ENCODE data around the gene SAYSD1.
A peak's percentile ranks its signal among the peaks of the same experiment; 100 is the strongest.

SAYSD1 gene

DNA sequence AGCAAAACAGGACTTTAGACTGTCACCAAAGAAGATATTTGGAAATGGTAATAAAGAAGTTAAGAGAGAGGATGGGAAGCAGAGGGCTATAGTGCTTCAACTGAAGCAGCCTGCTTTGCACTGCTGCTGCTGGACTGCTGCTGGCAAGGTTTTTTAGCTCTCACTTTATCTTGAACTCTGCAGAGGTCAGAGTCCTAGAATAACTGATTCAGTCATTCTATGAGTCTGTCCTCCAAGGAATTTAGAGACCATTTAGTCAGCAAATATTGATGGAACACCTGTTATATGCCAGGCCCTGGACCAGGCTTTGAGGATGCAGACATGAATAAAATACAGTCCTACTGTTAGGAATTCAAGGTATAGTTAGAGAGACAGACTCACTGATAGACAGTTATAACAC is 9.1 kb upstream of the SAYSD1 start:
- no peak overlapping the region for H3K9ac ChIP-seq (ENCODE audit: low read length)
- H3F3A ChIP-seq (ENCODE audit: insufficient read depth), result no peaks in the 10 kb centered on the region
- H3K36me3 ChIP-seq (ENCODE audit: low read length), result no peaks in the 10 kb centered on the region
- no peak overlapping the region for H2AFZ ChIP-seq (ENCODE audit: low read depth, low read length, severe bottlenecking)
- H3K27me3 ChIP-seq (ENCODE audit: low read length), result no peaks in the 10 kb centered on the region; the same call in 1 of the 2 replicates
- H3K79me2 ChIP-seq (ENCODE audit: insufficient read depth, low read length), result no peaks in the 10 kb centered on the region
- H3K4me2 ChIP-seq (ENCODE audit: low read depth, low read length, poor library complexity, severe bottlenecking), result no peak overlapping the region
- no peak for TF ChIP-seq EZH2phosphoT487 (conservative IDR thresholded peaks at IDR 0.05; ENCODE audit: low read length)
- TF ChIP-seq, protein P1, sequence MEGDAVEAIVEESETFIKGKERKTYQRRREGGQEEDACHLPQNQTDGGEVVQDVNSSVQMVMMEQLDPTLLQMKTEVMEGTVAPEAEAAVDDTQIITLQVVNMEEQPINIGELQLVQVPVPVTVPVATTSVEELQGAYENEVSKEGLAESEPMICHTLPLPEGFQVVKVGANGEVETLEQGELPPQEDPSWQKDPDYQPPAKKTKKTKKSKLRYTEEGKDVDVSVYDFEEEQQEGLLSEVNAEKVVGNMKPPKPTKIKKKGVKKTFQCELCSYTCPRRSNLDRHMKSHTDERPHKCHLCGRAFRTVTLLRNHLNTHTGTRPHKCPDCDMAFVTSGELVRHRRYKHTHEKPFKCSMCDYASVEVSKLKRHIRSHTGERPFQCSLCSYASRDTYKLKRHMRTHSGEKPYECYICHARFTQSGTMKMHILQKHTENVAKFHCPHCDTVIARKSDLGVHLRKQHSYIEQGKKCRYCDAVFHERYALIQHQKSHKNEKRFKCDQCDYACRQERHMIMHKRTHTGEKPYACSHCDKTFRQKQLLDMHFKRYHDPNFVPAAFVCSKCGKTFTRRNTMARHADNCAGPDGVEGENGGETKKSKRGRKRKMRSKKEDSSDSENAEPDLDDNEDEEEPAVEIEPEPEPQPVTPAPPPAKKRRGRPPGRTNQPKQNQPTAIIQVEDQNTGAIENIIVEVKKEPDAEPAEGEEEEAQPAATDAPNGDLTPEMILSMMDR (IDR thresholded peaks at IDR 0.05; ENCODE audit: insufficient read depth, low read length, poor library complexity, severe bottlenecking), result no peak
- no peaks in the 10 kb centered on the region for H3K9me3 ChIP-seq (ENCODE audit: insufficient read depth, low read length)
- no peaks in the 10 kb centered on the region; the same call in 1 of the 2 replicates for H3K9me2 ChIP-seq (replicated peaks; ENCODE audit: insufficient read depth, low read length)
- no peak overlapping the region for H3K4me3 ChIP-seq (ENCODE audit: insufficient read depth, low read length, poor library complexity, severe bottlenecking)
- H3K27ac ChIP-seq (ENCODE audit: low read depth, low read length), result no peak overlapping the region
- no peaks in the 10 kb centered on the region for H4K20me1 ChIP-seq (ENCODE audit: low read depth, low read length)

DNA sequence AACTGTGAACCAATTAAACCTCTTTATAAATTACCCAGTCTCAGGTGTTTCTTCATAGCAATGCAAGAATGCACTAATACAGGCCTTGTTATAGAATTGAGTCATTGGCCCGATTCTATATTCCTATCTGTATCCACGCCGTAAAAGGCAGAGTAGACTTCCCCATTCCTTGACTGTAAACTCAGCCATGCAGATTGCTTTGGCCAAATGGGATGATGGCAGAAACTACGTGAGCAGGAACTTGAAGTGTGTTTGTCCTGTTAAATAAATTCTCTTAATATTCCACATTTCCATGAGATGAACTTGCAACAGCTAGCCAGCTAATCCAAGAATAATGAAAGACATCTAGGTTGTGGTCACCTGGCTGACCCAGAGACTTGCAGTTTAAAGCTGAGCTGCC is 3.9 kb upstream of the SAYSD1 start:
- Histone ChIP-seq H3K79me2 (ENCODE audit: insufficient read depth, low read length) (no peaks in the 10 kb centered on the region), H3K9me2 (replicated peaks; ENCODE audit: insufficient read depth, low read length) (no peaks in the 10 kb centered on the region), H3K27ac (ENCODE audit: low read depth, low read length) (no peak overlapping the region), H2AFZ (ENCODE audit: low read depth, low read length, severe bottlenecking) (no peak overlapping the region), H3K4me2 (ENCODE audit: low read depth, low read length, poor library complexity, severe bottlenecking) (no peak overlapping the region), H3K9me3 (ENCODE audit: insufficient read depth, low read length) (no peaks in the 10 kb centered on the region), H3F3A (ENCODE audit: insufficient read depth) (no peaks in the 10 kb centered on the region), H4K20me1 (ENCODE audit: low read depth, low read length) (no peaks in the 10 kb centered on the region), H3K4me3 (ENCODE audit: insufficient read depth, low read length, poor library complexity, severe bottlenecking) (no peak overlapping the region), H3K27me3 (ENCODE audit: low read length) (no peaks in the 10 kb centered on the region; the same call in 1 of the 2 replicates), H3K36me3 (ENCODE audit: low read length) (no peaks in the 10 kb centered on the region), H3K9ac (ENCODE audit: low read length) (no peak overlapping the region)
- TF ChIP-seq, protein P1 (IDR thresholded peaks at IDR 0.05; ENCODE audit: insufficient read depth, low read length, poor library complexity, severe bottlenecking), result no peak
- TF ChIP-seq EZH2phosphoT487 (conservative IDR thresholded peaks at IDR 0.05; ENCODE audit: low read length), result 0 out of 2 replicates have a peak, but pooled peaks have one; percentile 34

DNA sequence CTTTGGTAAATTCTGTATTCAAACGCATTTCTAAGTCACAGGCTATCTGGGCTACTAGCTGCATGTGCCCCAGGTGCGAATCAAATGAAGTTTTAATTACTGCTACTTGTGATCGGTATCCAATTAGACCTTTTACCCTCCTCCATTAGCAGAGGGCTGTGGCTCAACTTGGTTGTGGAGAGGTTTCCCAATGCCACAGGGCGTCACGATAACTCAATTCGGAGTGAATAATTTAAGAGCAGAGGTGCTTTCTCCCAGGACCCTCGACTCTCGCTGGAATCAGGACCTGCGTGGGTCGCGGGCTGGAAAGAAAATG is 640 bp downstream of the SAYSD1 start:
- H3K27ac ChIP-seq (ENCODE audit: low read depth, low read length), result peak overlapping the region; percentile 77
- peak overlapping the region; percentile 97 for H2AFZ ChIP-seq (ENCODE audit: low read depth, low read length, severe bottlenecking)
- H3F3A ChIP-seq (ENCODE audit: insufficient read depth), result no peaks in the 10 kb centered on the region
- H3K4me3 ChIP-seq (ENCODE audit: insufficient read depth, low read length, poor library complexity, severe bottlenecking), result peak overlapping the region; percentile 58
- H3K9ac ChIP-seq (ENCODE audit: low read length), result peak overlapping the region; percentile 65
- no peaks in the 10 kb centered on the region for H3K27me3 ChIP-seq (ENCODE audit: low read length)
- peak overlapping the region; percentile 60 for H3K4me2 ChIP-seq (ENCODE audit: low read depth, low read length, poor library complexity, severe bottlenecking)
- H4K20me1 ChIP-seq (ENCODE audit: low read depth, low read length), result no peaks in the 10 kb centered on the region
- no peaks in the 10 kb centered on the region for H3K9me2 ChIP-seq (replicated peaks; ENCODE audit: insufficient read depth, low read length)
- H3K9me3 ChIP-seq (ENCODE audit: insufficient read depth, low read length), result no peaks in the 10 kb centered on the region
- TF ChIP-seq, protein P1 (IDR thresholded peaks at IDR 0.05; ENCODE audit: insufficient read depth, low read length, poor library complexity, severe bottlenecking), result no peak
- TF ChIP-seq EZH2phosphoT487 (conservative IDR thresholded peaks at IDR 0.05; ENCODE audit: low read length), result no peak
- H3K79me2 ChIP-seq (ENCODE audit: insufficient read depth, low read length), result no peaks in the 10 kb centered on the region
- 0 out of 2 replicates have a peak, but pooled peaks cover 2% of the 10 kb centered on the region for H3K36me3 ChIP-seq (ENCODE audit: low read length)
